ENCODE data around the gene NR4A3.

Gene NR4A3

GRCh38 chr9:99859243-99859980 lies 37.7 kb downstream of the NR4A3 start:
- DNase-seq: peak in 1 of 42 donors; percentile 1
- intact Hi-C loops (cut with DNase I): no loop called here

GRCh38 chr9:99860266-99860665 lies 38.6 kb downstream of the NR4A3 start:
- DNase-seq: no peak
- intact Hi-C loops (cut with DNase I): no loop called here

GRCh38 chr9:99863955-99864354 lies 42.3 kb downstream of the NR4A3 start:
- intact Hi-C loops (cut with DNase I): no loop called here

GRCh38 chr9:99866398-99866797 lies 44.7 kb downstream of the NR4A3 start:
- no peak for DNase-seq
- intact Hi-C loops (cut with DNase I): no loop called here

More at GRCh38 chr9:99863955-99864354, 42.3 kb downstream of the NR4A3 start:
- no peak for DNase-seq

GRCh38 chr9:99867536-99867935 lies 45.9 kb downstream of the NR4A3 start:
- DNase-seq: no peak

GRCh38 chr9:99867968-99868367 lies 46.3 kb downstream of the NR4A3 start:
- DNase-seq: no peak
- intact Hi-C loops (cut with DNase I): no loop called here

More at GRCh38 chr9:99867536-99867935, 45.9 kb downstream of the NR4A3 start:
- intact Hi-C loops (cut with DNase I): no loop called here

DNA sequence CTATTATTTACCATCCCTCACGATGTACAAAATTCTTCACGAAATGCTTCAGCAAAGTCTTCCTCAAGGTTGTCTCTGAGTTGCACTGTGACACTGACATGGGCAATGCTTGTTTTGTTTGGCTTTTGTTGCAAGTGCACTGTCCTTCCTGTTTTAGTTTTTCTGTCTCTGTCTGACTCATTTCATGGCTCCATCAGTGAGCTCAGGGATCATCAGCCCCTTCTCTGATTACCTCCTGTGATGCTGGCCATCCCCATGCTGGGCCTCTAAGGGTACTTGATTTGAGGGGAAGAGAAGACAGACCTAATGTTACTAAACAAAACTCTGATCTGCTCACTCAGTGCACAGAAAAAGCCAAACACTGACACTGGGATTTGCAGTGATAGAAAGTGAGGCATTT lies 47.2 kb downstream of the NR4A3 start:
- DNase-seq: no peak
- intact Hi-C loops (cut with DNase I): no loop called here

GRCh38 chr9:99870126-99870525 lies 48.4 kb downstream of the NR4A3 start:
- intact Hi-C loops (cut with DNase I): no loop called here
- no peak for DNase-seq

GRCh38 chr9:99873531-99873930 lies 51.8 kb downstream of the NR4A3 start:
- intact Hi-C loops (cut with DNase I): no loop called here

DNA sequence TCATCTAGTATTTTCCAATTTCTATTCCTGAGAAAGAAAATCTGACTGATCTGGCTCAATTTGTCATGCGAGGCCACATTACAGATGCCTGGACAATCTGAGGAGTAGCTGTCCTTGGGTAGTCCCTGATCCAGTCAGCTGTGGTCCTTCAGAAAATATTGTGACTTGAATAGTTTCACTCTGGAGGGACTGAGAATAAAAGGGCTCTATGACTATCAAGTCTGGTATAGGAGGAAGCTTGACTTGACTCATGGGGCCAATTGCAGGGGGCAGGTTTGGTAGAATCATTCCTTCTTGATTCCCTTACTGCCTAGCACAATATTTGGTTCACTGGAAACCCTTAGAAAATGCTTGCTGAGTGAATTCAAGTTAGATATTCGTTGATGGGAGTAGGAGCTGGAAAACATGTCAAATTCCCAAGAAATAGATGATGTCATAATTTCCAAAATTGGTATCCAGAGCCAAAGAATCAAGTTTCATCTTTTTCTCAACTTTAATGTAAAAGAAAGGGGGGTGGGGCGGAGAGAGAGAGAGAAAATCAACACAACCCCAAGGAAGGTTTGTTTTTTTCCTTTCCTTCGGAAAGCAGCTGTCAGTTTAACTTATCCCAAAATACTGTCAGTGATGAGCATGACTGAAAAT lies 52.4 kb downstream of the NR4A3 start:
- intact Hi-C loops (cut with DNase I): no loop called here
- DNase-seq: no peak

More at GRCh38 chr9:99873531-99873930, 51.8 kb downstream of the NR4A3 start:
- DNase-seq: no peak

DNA sequence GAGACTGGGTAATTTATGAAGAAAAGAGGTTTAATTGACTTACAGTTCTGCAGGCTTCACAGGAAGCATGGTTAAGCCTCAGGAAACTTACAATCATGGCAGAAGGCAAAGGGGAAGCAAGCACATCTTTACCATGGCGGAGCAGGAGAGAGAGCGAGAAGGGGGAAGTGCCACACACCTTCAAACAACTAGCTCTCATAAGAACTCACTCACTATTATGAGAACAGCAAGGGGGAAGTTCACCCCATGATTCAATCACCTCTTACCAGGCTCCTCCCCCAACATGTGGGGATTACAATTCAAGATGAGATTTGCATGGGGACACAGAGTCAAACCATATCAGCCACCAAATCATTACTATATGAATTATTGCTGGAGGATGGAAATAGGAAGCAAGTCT lies 54.5 kb downstream of the NR4A3 start:
- intact Hi-C loops (cut with DNase I): no loop called here
- no peak for DNase-seq

DNA sequence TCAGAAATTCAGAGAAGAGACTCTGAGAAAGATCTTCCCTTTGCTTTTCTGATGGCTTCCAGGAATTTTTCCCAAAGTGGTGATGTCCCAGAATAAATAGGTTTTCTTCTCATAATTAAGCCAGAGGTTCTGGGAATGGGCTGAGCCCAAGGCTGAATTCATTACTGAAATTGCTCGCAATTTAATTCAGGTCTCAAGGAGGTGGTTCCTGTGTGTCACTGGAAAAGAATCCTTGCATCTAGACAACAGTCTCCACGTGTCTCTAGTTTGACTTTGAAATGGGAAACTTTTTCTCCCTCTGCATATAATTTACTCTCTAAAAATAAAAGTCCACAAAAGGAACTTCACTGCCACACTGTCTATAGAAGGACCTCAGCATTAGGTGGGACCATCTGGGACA lies 57.0 kb downstream of the NR4A3 start:
- no peak for DNase-seq
- intact Hi-C loops (cut with DNase I): no loop called here

DNA sequence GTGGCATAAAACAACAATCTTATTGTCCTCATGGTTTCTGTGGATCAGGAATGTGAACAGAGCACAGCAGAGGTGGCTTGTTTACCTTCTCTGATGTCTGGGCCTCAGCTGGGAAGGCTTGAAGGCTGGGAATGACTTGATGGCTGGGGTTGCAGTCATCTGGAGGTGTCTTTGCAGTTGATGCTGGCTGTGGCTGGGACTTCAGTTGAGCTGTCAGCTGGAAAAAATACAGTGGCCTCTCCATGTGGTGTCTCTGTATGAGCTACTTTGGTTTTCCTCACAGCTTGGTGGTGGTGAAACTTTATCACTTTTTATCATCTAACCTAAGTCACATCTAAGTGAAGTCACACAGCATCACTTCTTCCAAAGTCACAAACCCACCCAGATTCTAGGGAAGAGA lies 60.1 kb downstream of the NR4A3 start:
- intact Hi-C loops (cut with DNase I): no loop called here
- no peak for DNase-seq

DNA sequence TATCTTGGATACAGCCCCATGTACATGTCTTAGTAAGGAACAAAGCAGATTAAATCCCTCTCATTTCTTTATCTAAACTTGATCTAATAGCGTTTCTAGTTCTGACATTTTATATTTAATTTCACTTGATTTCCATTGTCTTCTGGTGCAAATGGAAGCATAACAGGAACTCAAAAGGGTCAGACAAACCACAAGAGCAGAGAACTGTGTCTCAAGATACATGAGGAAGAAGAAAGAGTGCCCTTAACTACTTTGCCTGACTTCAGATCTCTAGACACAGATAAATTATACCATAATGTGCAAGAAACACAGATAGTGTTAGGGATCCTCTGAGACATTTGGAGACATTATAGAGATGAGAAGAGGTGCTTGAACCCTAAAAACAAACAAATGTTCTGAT lies 64.1 kb downstream of the NR4A3 start:
- intact Hi-C loops (cut with DNase I): no loop called here

DNA sequence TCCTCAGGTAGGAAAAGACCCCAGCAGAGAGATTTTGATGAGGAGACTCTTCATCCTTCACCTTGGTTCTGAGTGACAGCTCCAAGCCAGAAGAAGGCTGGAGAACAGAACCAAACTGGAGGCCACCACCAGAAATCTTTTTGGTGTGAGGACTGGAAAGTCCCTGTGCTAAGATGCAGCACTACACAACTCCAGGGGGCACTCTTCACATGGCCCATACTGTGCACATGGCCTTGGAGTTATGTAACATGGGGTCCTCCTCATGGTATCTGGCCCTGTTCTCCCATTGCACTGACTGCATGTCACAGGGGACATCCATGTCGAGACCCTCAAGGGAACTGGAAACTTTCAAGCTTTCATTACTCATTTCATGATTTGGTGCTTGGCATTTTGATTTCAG lies 67.4 kb downstream of the NR4A3 start:
- intact Hi-C loops (cut with DNase I): no loop called here
- DNase-seq: no peak

More for the DNA sequence above, 64.1 kb downstream of the NR4A3 start:
- no peak for DNase-seq

GRCh38 chr9:99894826-99895225 lies 73.1 kb downstream of the NR4A3 start:
- intact Hi-C loops (cut with DNase I): no loop called here
- DNase-seq: peak in 19 of 42 donors; percentile 3 to 60 (median 21)

GRCh38 chr9:99895510-99895909 lies 73.8 kb downstream of the NR4A3 start:
- intact Hi-C loops (cut with DNase I): no loop called here
- DNase-seq: no peak

DNA sequence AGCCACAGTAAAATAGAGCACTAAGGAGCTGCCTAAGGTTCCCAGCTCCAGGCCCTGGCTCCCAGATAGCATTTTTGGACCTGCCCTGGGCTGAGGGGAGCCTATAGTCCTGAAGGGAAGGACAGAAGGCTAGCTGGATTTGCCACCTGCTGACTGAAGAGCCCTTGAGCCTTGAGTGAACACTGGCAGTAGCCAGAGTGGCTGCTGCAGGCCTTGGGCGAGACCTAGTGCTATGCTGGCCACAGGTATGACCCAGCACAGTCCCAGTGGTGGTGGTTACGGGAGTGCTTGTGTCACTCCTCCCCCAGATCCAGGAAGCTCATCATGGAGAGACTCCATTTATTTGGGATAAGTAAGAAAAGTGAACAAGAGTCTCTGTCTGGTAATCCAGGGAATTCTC lies 74.4 kb downstream of the NR4A3 start:
- no peak for DNase-seq
- intact Hi-C loops (cut with DNase I): no loop called here

- no peak for DNase-seq
- intact Hi-C loops (cut with DNase I): no loop called here
Measured at GRCh38 chr9:99903393-99903792, 81.7 kb downstream of the NR4A3 start.

GRCh38 chr9:99905833-99906402 lies 84.2 kb downstream of the NR4A3 start:
- peak in 4 of 42 donors; percentile 2 to 36 (median 3) for DNase-seq
- intact Hi-C loops (cut with DNase I): loop anchor here (5.0 kb wide), 1 partner anchor 84 kb away; the partner anchor contains the start of gene NR4A3

Measured in head of caudate nucleus (tissue), 42 donors.